Forelimb muscle (tissue), 1 donor: ENCODE measurements around the gene SDHAF3. TPM values are rescaled to one million over a fixed set of nuclear protein-coding genes. Genes with fewer than 3 reads are reported as not detected.
"Not testable (repeated sequence)": the region's sequence is repeated elsewhere in the genome, so short reads cannot be mapped to it uniquely, and the experiment has no call there.

Source experiments
- DNase-seq: peaks from one replicate; pipeline ENCODE4 v3.0.0-alpha.2; 2013; ENCODE audit warnings: low read depth
- polyA plus RNA-seq: library from polyadenylated mRNA; unstranded; fragments of 120-200 nt; gene quantifications from one replicate; pipeline ENCODE4 v1.2.1, GENCODE V29; 2013; ENCODE audit not compliant: insufficient read length

Gene SDHAF3
- polyA plus RNA-seq = 18.9 TPM

GRCh38 chr7:97117372-97118188 lies at the start of gene SDHAF3:
SDHAF3 (plus strand) TSS chr7:97117698; CDS start chr7:97117724, 26 bp downstream.
- DNase-seq = peak; percentile 93

- not testable (repeated sequence) for DNase-seq
Observed at GRCh38 chr7:97072025-97072424, 45.5 kb upstream of the SDHAF3 start.

GRCh38 chr7:97075928-97076327 lies 41.6 kb upstream of the SDHAF3 start:
- DNase-seq = no peak

- no peak for DNase-seq
Observed at GRCh38 chr7:97078023-97078969, 39.2 kb upstream of the SDHAF3 start.

- no peak for DNase-seq
Observed at GRCh38 chr7:97079300-97079699, 38.2 kb upstream of the SDHAF3 start.

- no peak for DNase-seq
Observed at GRCh38 chr7:97081521-97082300, 35.8 kb upstream of the SDHAF3 start.

GRCh38 chr7:97088364-97088763 lies 29.1 kb upstream of the SDHAF3 start:
- DNase-seq = no peak

GRCh38 chr7:97089771-97090170 lies 27.7 kb upstream of the SDHAF3 start:
- no peak for DNase-seq

- DNase-seq = no peak
Observed at GRCh38 chr7:97090761-97091353, 26.6 kb upstream of the SDHAF3 start.

GRCh38 chr7:97094284-97094930 lies 23.1 kb upstream of the SDHAF3 start:
- no peak for DNase-seq

- no peak for DNase-seq
Observed at GRCh38 chr7:97096037-97096436, 21.5 kb upstream of the SDHAF3 start.

- DNase-seq = no peak
Observed at GRCh38 chr7:97096661-97097060, 20.8 kb upstream of the SDHAF3 start.

GRCh38 chr7:97104719-97105238 lies 12.7 kb upstream of the SDHAF3 start:
- DNase-seq = no peak

- no peak for DNase-seq
Observed at GRCh38 chr7:97107192-97107800, 10.2 kb upstream of the SDHAF3 start.

- DNase-seq = no peak
Observed at GRCh38 chr7:97116308-97116707, 1.2 kb upstream of the SDHAF3 start.

GRCh38 chr7:97117035-97117371 lies 495 bp upstream of the SDHAF3 start:
- DNase-seq = no peak

GRCh38 chr7:97118306-97118917 lies 914 bp downstream of the SDHAF3 start:
- no peak for DNase-seq

GRCh38 chr7:97119747-97120146 lies 2.2 kb downstream of the SDHAF3 start:
- no peak for DNase-seq

GRCh38 chr7:97120713-97121457 lies 3.4 kb downstream of the SDHAF3 start:
- no peak for DNase-seq
